HG02973 (cell line): ENCODE data around the gene FBXO24.

Experiments used
- ATAC-seq: cut with Tn5 transposase; IDR thresholded peaks from one replicate; pipeline ENCODE4 v1.9.1; 2021; ENCODE audit warnings: moderate library complexity; ENCODE audit not compliant: unreplicated experiment

The FBXO24 gene

GRCh38 chr7:100573691-100574361 is 12.3 kb upstream of the FBXO24 start, which contains the start of gene SAP25:
Gene SAP25 (minus strand): TSS chr7:100573900. CDS start chr7:100573742, 158 bp downstream.
- ATAC-seq, result no peak

GRCh38 chr7:100574362-100575205 is 11.5 kb upstream of the FBXO24 start:
- ATAC-seq, result no peak

GRCh38 chr7:100575206-100575631 is 10.9 kb upstream of the FBXO24 start:
- ATAC-seq, result no peak

GRCh38 chr7:100575746-100576383 is 10.3 kb upstream of the FBXO24 start:
- no peak for ATAC-seq

GRCh38 chr7:100576384-100576993 is 9.6 kb upstream of the FBXO24 start:
- no peak for ATAC-seq

GRCh38 chr7:100577103-100577502 is 9.0 kb upstream of the FBXO24 start:
- no peak for ATAC-seq

GRCh38 chr7:100577507-100577906 is 8.6 kb upstream of the FBXO24 start:
- no peak for ATAC-seq

- ATAC-seq, result no peak
These were observed 7.6 kb upstream of the FBXO24 start for GRCh38 chr7:100578246-100579183.

- ATAC-seq, result no peak
These were observed 5.5 kb upstream of the FBXO24 start for GRCh38 chr7:100580466-100581283.

GRCh38 chr7:100582041-100582579 is 4.0 kb upstream of the FBXO24 start:
- no peak for ATAC-seq

- no peak for ATAC-seq
These were observed 3.5 kb upstream of the FBXO24 start for GRCh38 chr7:100582650-100583049.

- ATAC-seq, result no peak
These were observed 2.7 kb upstream of the FBXO24 start for GRCh38 chr7:100583132-100584053.

- ATAC-seq, result no peak
These were observed 2.0 kb upstream of the FBXO24 start for GRCh38 chr7:100584054-100584682.

- ATAC-seq, result no peak
These were observed 1.2 kb upstream of the FBXO24 start for GRCh38 chr7:100584683-100585510.

GRCh38 chr7:100585511-100586265 is 440 bp upstream of the FBXO24 start, which contains the start of gene LRCH4:
Gene LRCH4 (minus strand): TSS chr7:100586129. CDS start chr7:100586100, 29 bp downstream.
- ATAC-seq, result peak; percentile 14

GRCh38 chr7:100588438-100588837 is 2.3 kb downstream of the FBXO24 start:
- no peak for ATAC-seq
